Left lung (tissue), 8 donors: ENCODE results near the gene SEZ6L2. TPM values are rescaled to one million over a fixed set of nuclear protein-coding genes. Genes with fewer than 3 reads are reported as not detected.

Experiments used
- polyA plus RNA-seq, 6 donors: library from polyadenylated mRNA; unstranded; fragments of 120-200 nt; gene quantifications; one replicate each; pipeline ENCODE4 v1.2.1, GENCODE V29; 2013; ENCODE audit not compliant: insufficient read length in 6 of 6
- total RNA-seq, 2 donors: library from RNA; stranded (reverse); fragmentation: NEBNext Ultra II Directional; extraction: Animal tissue kit (Norgen Biotek cat#: 25700); gene quantifications; one replicate each; pipeline ENCODE4 v1.2.1, GENCODE V29; 2021
- donor health status: DM: no; HTN: yes; CAD: no.
- donor health status: DM: no; HTN: no; CAD: no.

Gene SEZ6L2
- total and polyA plus RNA-seq, 8 donors, result 4.9 to 30.2 (median 5.8) TPM

Other genes starting within 250 kb of the SEZ6L2 start
- 10 to 100 TPM; 27.7 to 29.1 TPM for gene SPN, start 236.3 kb downstream of the SEZ6L2 start, total RNA-seq
- gene SPN, start 236.3 kb downstream of the SEZ6L2 start, polyA plus RNA-seq, result 1 to 10 TPM; 1.9 to 2.6 (median 2.4) TPM
- gene QPRT, start 220.4 kb downstream of the SEZ6L2 start, total RNA-seq, result 10 to 100 TPM; 21.9 to 27.1 TPM
- 10 to 100 TPM; 46.2 to 58.8 (median 56.1) TPM for gene QPRT, start 220.4 kb downstream of the SEZ6L2 start, polyA plus RNA-seq
- gene C16orf54, start 153.6 kb downstream of the SEZ6L2 start, total RNA-seq, result 10 to 100 TPM in 1 of 2 donors, 1 to 10 TPM in 1; 3.3 to 13.6 TPM
- under 1 TPM; 0.33 to 0.73 (median 0.63) TPM for gene C16orf54, start 153.6 kb downstream of the SEZ6L2 start, polyA plus RNA-seq
- not detected for gene ZG16, start 121.3 kb downstream of the SEZ6L2 start, total RNA-seq
- gene ZG16, start 121.3 kb downstream of the SEZ6L2 start, polyA plus RNA-seq, result under 1 TPM in 5 of 6 donors, not detected in 1; 0.06 to 0.10 (median 0.07) TPM
- 10 to 100 TPM; 24.8 to 32.5 TPM for gene KIF22, start 108.8 kb downstream of the SEZ6L2 start, total RNA-seq
- gene KIF22, start 108.8 kb downstream of the SEZ6L2 start, polyA plus RNA-seq, result 10 to 100 TPM; 48.4 to 92.2 (median 63.9) TPM
- gene MAZ, start 93.0 kb downstream of the SEZ6L2 start, total RNA-seq, result 100 to 1,000 TPM; 193 to 205 TPM
- gene MAZ, start 93.0 kb downstream of the SEZ6L2 start, polyA plus RNA-seq, result 100 to 1,000 TPM; 246 to 353 (median 292) TPM
- gene PRRT2, start 87.4 kb downstream of the SEZ6L2 start, total RNA-seq, result 1 to 10 TPM in 1 of 2 donors, under 1 TPM in 1; 0.94 to 3.1 TPM
- gene PRRT2, start 87.4 kb downstream of the SEZ6L2 start, polyA plus RNA-seq, result 10 to 100 TPM in 5 of 6 donors, 1 to 10 TPM in 1; 9.0 to 15.1 (median 11.2) TPM
- 10 to 100 TPM; 16.4 to 23.1 TPM for gene PAGR1, start 83.4 kb downstream of the SEZ6L2 start, total RNA-seq
- gene PAGR1, start 83.4 kb downstream of the SEZ6L2 start, polyA plus RNA-seq, result 10 to 100 TPM; 27.5 to 40.6 (median 30.6) TPM
- 100 to 1,000 TPM; 236 to 280 TPM for gene MVP, start 79.1 kb downstream of the SEZ6L2 start, total RNA-seq
- gene MVP, start 79.1 kb downstream of the SEZ6L2 start, polyA plus RNA-seq, result 10 to 100 TPM; 12.5 to 22.8 (median 16.8) TPM
- gene CDIPT, start 36.3 kb downstream of the SEZ6L2 start, total RNA-seq, result 10 to 100 TPM; 69.5 to 84.8 TPM
- 10 to 100 TPM; 72.5 to 80.5 (median 78.3) TPM for gene CDIPT, start 36.3 kb downstream of the SEZ6L2 start, polyA plus RNA-seq
- gene ASPHD1, start 938 bp upstream of the SEZ6L2 start, total RNA-seq, result 10 to 100 TPM in 1 of 2 donors, 1 to 10 TPM in 1; 3.6 to 15.6 TPM
- under 1 TPM; 0.42 to 0.66 (median 0.61) TPM for gene ASPHD1, start 938 bp upstream of the SEZ6L2 start, polyA plus RNA-seq
- gene KCTD13, start 26.7 kb upstream of the SEZ6L2 start, total RNA-seq, result 10 to 100 TPM; 14.8 to 20.9 TPM
- gene KCTD13, start 26.7 kb upstream of the SEZ6L2 start, polyA plus RNA-seq, result 10 to 100 TPM; 18.3 to 24.2 (median 21.3) TPM
- 100 to 1,000 TPM; 122 to 154 TPM for gene TMEM219, start 62.5 kb upstream of the SEZ6L2 start, total RNA-seq
- gene TMEM219, start 62.5 kb upstream of the SEZ6L2 start, polyA plus RNA-seq, result 100 to 1,000 TPM; 103 to 128 (median 114) TPM
- 10 to 100 TPM; 61.4 to 64.5 TPM for gene TAOK2, start 74.3 kb upstream of the SEZ6L2 start, total RNA-seq
- gene TAOK2, start 74.3 kb upstream of the SEZ6L2 start, polyA plus RNA-seq, result 10 to 100 TPM; 47.5 to 71.4 (median 55.0) TPM
- gene HIRIP3, start 96.1 kb upstream of the SEZ6L2 start, total RNA-seq, result 10 to 100 TPM; 14.4 to 17.4 TPM
- 10 to 100 TPM; 17.8 to 20.7 (median 18.3) TPM for gene HIRIP3, start 96.1 kb upstream of the SEZ6L2 start, polyA plus RNA-seq
- 10 to 100 TPM; 55.5 to 59.6 TPM for gene INO80E, start 96.7 kb upstream of the SEZ6L2 start, total RNA-seq
- 10 to 100 TPM; 42.1 to 59.3 (median 47.5) TPM for gene INO80E, start 96.7 kb upstream of the SEZ6L2 start, polyA plus RNA-seq
- 1 to 10 TPM; 2.5 to 2.7 TPM for gene DOC2A, start 111.5 kb upstream of the SEZ6L2 start, total RNA-seq
- 1 to 10 TPM in 5 of 6 donors, under 1 TPM in 1; 0.77 to 5.1 (median 3.2) TPM for gene DOC2A, start 111.5 kb upstream of the SEZ6L2 start, polyA plus RNA-seq
- not detected for gene C16orf92, start 123.6 kb upstream of the SEZ6L2 start, total RNA-seq
- not detected for gene C16orf92, start 123.6 kb upstream of the SEZ6L2 start, polyA plus RNA-seq
- gene TLCD3B, start 131.7 kb upstream of the SEZ6L2 start, total RNA-seq, result under 1 TPM in 1 of 2 donors, not detected in 1; 0.29 TPM
- gene TLCD3B, start 131.7 kb upstream of the SEZ6L2 start, polyA plus RNA-seq, result 1 to 10 TPM in 3 of 6 donors, under 1 TPM in 3; 0.28 to 1.4 (median 0.96) TPM
- 1,000 to 10,000 TPM in 1 of 2 donors, 100 to 1,000 TPM in 1; 710 to 1,105 TPM for gene ALDOA, start 166.2 kb upstream of the SEZ6L2 start, total RNA-seq
- 100 to 1,000 TPM; 299 to 424 (median 350) TPM for gene ALDOA, start 166.2 kb upstream of the SEZ6L2 start, polyA plus RNA-seq
- 10 to 100 TPM; 82.5 to 89.8 TPM for gene PPP4C, start 176.4 kb upstream of the SEZ6L2 start, total RNA-seq
- 10 to 100 TPM; 62.0 to 80.8 (median 74.1) TPM for gene PPP4C, start 176.4 kb upstream of the SEZ6L2 start, polyA plus RNA-seq
- gene TBX6, start 192.4 kb upstream of the SEZ6L2 start, total RNA-seq, result 1 to 10 TPM; 1.6 TPM
- 1 to 10 TPM in 5 of 6 donors, under 1 TPM in 1; 0.79 to 1.9 (median 1.8) TPM for gene TBX6, start 192.4 kb upstream of the SEZ6L2 start, polyA plus RNA-seq
- 10 to 100 TPM; 57.5 to 79.5 TPM for gene YPEL3, start 196.7 kb upstream of the SEZ6L2 start, total RNA-seq
- 10 to 100 TPM; 48.8 to 69.3 (median 53.6) TPM for gene YPEL3, start 196.7 kb upstream of the SEZ6L2 start, polyA plus RNA-seq
- 1 to 10 TPM; 5.6 to 9.0 TPM for gene GDPD3, start 214.0 kb upstream of the SEZ6L2 start, total RNA-seq
- gene GDPD3, start 214.0 kb upstream of the SEZ6L2 start, polyA plus RNA-seq, result 10 to 100 TPM; 11.8 to 20.3 (median 18.2) TPM
- 10 to 100 TPM; 70.1 to 95.1 TPM for gene MAPK3, start 223.7 kb upstream of the SEZ6L2 start, total RNA-seq
- 100 to 1,000 TPM in 5 of 6 donors, 10 to 100 TPM in 1; 99.0 to 114 (median 106) TPM for gene MAPK3, start 223.7 kb upstream of the SEZ6L2 start, polyA plus RNA-seq